H9 (cell line): ENCODE data around the gene CPNE7. TPM values are rescaled to one million over a fixed set of nuclear protein-coding genes. Genes with fewer than 3 reads are reported as not detected.

ENCODE experiments used
- DNase-seq: peaks from one replicate; pipeline ENCODE4 v3.0.0-alpha.2; 2017
- H2AFZ ChIP-seq: one replicate; pipeline ENCODE4 v1.6.1; 2013; ENCODE audit warnings: mild to moderate bottlenecking, low read length, control low read depth, moderate library complexity
- H2AK5ac ChIP-seq: 2 replicates; pipeline ENCODE4 v1.6.1; 2013; ENCODE audit warnings: low read length, control low read depth, mixed read lengths; ENCODE audit not compliant: insufficient read length
- H2BK120ac ChIP-seq: one replicate; pipeline ENCODE4 v1.6.1; 2013; ENCODE audit warnings: low read depth, mild to moderate bottlenecking, low read length, control low read depth, inconsistent platforms; ENCODE audit not compliant: poor library complexity, severe bottlenecking
- H2BK12ac ChIP-seq: 2 replicates; pipeline ENCODE4 v1.6.1; 2013; ENCODE audit warnings: low read length, control low read depth, mixed read lengths, low read depth; ENCODE audit not compliant: insufficient read length
- H2BK15ac ChIP-seq: 2 replicates; pipeline ENCODE4 v1.6.1; 2013; ENCODE audit warnings: low read depth, low read length, control low read depth
- H2BK20ac ChIP-seq: one replicate; pipeline ENCODE4 v1.6.1; 2013; ENCODE audit warnings: low read depth, mild to moderate bottlenecking, low read length, control low read depth, inconsistent platforms; ENCODE audit not compliant: poor library complexity, severe bottlenecking
- H2BK5ac ChIP-seq: 2 replicates; pipeline ENCODE4 v1.6.1; 2013; ENCODE audit warnings: low read length, control low read depth, mixed read lengths; ENCODE audit not compliant: insufficient read length
- H3K14ac ChIP-seq: 2 replicates; pipeline ENCODE4 v1.6.1; 2013; ENCODE audit warnings: low read length, control low read depth; ENCODE audit not compliant: insufficient read depth
- H3K18ac ChIP-seq: 2 replicates; pipeline ENCODE4 v1.6.1; 2013; ENCODE audit warnings: low read depth, mild to moderate bottlenecking, mixed read lengths, low read length, control low read depth; ENCODE audit not compliant: insufficient read length
- H3K23ac ChIP-seq: 2 replicates; pipeline ENCODE4 v1.6.1; 2013; ENCODE audit warnings: low read length, control low read depth, mixed read lengths, low read depth; ENCODE audit not compliant: insufficient read length
- H3K23me2 ChIP-seq: 2 replicates; pipeline ENCODE4 v1.6.1; 2013; ENCODE audit warnings: low read depth, mild to moderate bottlenecking, mixed read lengths, low read length, control low read depth; ENCODE audit not compliant: insufficient read length, poor library complexity, severe bottlenecking
- H3K27ac ChIP-seq: 2 replicates; pipeline ENCODE4 v1.5.1; 2013; ENCODE audit warnings: low read length, control low read depth, mixed read lengths, low read depth; ENCODE audit not compliant: insufficient read length
- H3K27me3 ChIP-seq: 2 replicates; pipeline ENCODE4 v1.6.1; 2013; ENCODE audit warnings: low read length, control low read depth, inconsistent platforms; ENCODE audit not compliant: insufficient read depth
- H3K4ac ChIP-seq: 2 replicates; pipeline ENCODE4 v1.6.1; 2013; ENCODE audit warnings: low read depth, mild to moderate bottlenecking, control low read depth, inconsistent platforms, low read length, moderate library complexity
- H3K4me1 ChIP-seq: 2 replicates; pipeline ENCODE4 v1.6.1; 2013; ENCODE audit warnings: low read length, control low read depth, inconsistent platforms; ENCODE audit not compliant: insufficient read depth
- H3K4me2 ChIP-seq: 2 replicates; pipeline ENCODE4 v1.6.1; 2013; ENCODE audit warnings: low read length, control low read depth, mixed read lengths; ENCODE audit not compliant: insufficient read length, insufficient read depth
- H3K56ac ChIP-seq: 2 replicates; pipeline ENCODE4 v1.6.1; 2013; ENCODE audit warnings: low read depth, mild to moderate bottlenecking, mixed read lengths, low read length, control low read depth; ENCODE audit not compliant: insufficient read length
- H3K79me1 ChIP-seq: 2 replicates; pipeline ENCODE4 v1.6.1; 2013; ENCODE audit warnings: low read depth, mild to moderate bottlenecking, moderate library complexity, low read length, control low read depth, inconsistent platforms; ENCODE audit not compliant: insufficient read depth, poor library complexity, severe bottlenecking
- H3K79me2 ChIP-seq: 2 replicates; pipeline ENCODE4 v1.6.1; 2013; ENCODE audit warnings: low read length, control low read depth, inconsistent platforms; ENCODE audit not compliant: insufficient read depth
- H3K9ac ChIP-seq: 2 replicates; pipeline ENCODE4 v1.6.1; 2013; ENCODE audit warnings: low read length, control low read depth, mixed read lengths; ENCODE audit not compliant: insufficient read length; ENCODE audit errors: extremely low read depth
- H3K9me3 ChIP-seq: one replicate; pipeline ENCODE4 v1.6.1; 2013; ENCODE audit warnings: low read depth, low read length, inconsistent platforms; ENCODE audit not compliant: control insufficient read depth
- H3T11ph ChIP-seq: one replicate; pipeline ENCODE4 v1.6.1; 2013; ENCODE audit warnings: mild to moderate bottlenecking, low read length, control low read depth, inconsistent platforms
- H4K20me1 ChIP-seq: one replicate; pipeline ENCODE4 v1.6.1; 2013; ENCODE audit not compliant: control insufficient read depth, insufficient read length, insufficient read depth
- H4K5ac ChIP-seq: 2 replicates; pipeline ENCODE4 v1.6.1; 2013; ENCODE audit warnings: low read depth, mild to moderate bottlenecking, mixed read lengths, low read length, control low read depth; ENCODE audit not compliant: insufficient read length
- H4K8ac ChIP-seq: replicated peaks from 2 replicates; pipeline ENCODE4 v1.6.1; 2013; ENCODE audit warnings: low read length, control low read depth, mixed read lengths, low read depth; ENCODE audit not compliant: insufficient read length
- H4K91ac ChIP-seq: 2 replicates; pipeline ENCODE4 v1.6.1; 2013; ENCODE audit warnings: low read depth, mild to moderate bottlenecking, moderate library complexity, mixed read lengths, low read length, control low read depth; ENCODE audit not compliant: insufficient read length
- H3K27ac Mint-ChIP-seq, 3 experiments: 2 replicates in 2 of 3; 3 replicates in 1 of 3; pipeline ENCODE4 v1.8.0; 2020 to 2021; ENCODE audit warnings: mixed read lengths in 3 of 3, mild to moderate bottlenecking in 1 of 3, moderate library complexity in 1 of 3
- H3K27me3 Mint-ChIP-seq: 2 replicates; pipeline ENCODE4 v1.8.0; 2021; ENCODE audit warnings: low read depth, mild to moderate bottlenecking, moderate library complexity, mixed read lengths
- H3K36me3 Mint-ChIP-seq, 3 experiments: 2 replicates in 2 of 3; 3 replicates in 1 of 3; pipeline ENCODE4 v1.8.0; 2020 to 2021; ENCODE audit warnings: low read depth in 3 of 3, mixed read lengths in 3 of 3; ENCODE audit not compliant: insufficient read depth in 1 of 3
- H3K4me1 Mint-ChIP-seq, 2 experiments: 2 replicates each; pipeline ENCODE4 v1.8.0; 2020; ENCODE audit warnings: mixed read lengths in 2 of 2
- H3K4me3 Mint-ChIP-seq, 2 experiments: 2 replicates in 1 of 2; 3 replicates in 1 of 2; pipeline ENCODE4 v1.8.0; 2020 to 2021; ENCODE audit warnings: mild to moderate bottlenecking in 2 of 2, mixed read lengths in 2 of 2, moderate library complexity in 1 of 2
- H3K9me3 Mint-ChIP-seq, 2 experiments: 2 replicates in 1 of 2; 3 replicates in 1 of 2; pipeline ENCODE4 v1.8.0; 2020; ENCODE audit warnings: mild to moderate bottlenecking in 2 of 2, mixed read lengths in 2 of 2, moderate library complexity in 1 of 2
- CTCF ChIP-seq: fragments of 200-600 bp; sonication (generic); conservative IDR thresholded peaks from 3 replicates; pipeline ENCODE4 v1.8.0; 2021; ENCODE audit warnings: antibody characterized with exemption, mild to moderate bottlenecking
- WGBS: extraction: QIAGEN DNeasy Blood & Tissue Kit; methylation state at CpG from one replicate; pipeline ENCODE4 v1.1.7; 2013; ENCODE audit warnings: missing lambda C conversion rate, low lambda C conversion rate, mixed read lengths; ENCODE audit not compliant: insufficient read length; ENCODE audit errors: extremely low coverage; 5-methylcytosine and 5-hydroxymethylcytosine counted together
- total RNA-seq: library from RNA; stranded (reverse); gene quantifications from 2 replicates; pipeline ENCODE4 v1.2.1, GENCODE V29; 2021

Gene CPNE7
- total RNA-seq, 1 experiment from 2014 or later, result 23.4 TPM

- no peak overlapping the region for H2BK12ac ChIP-seq
- H2BK120ac ChIP-seq, result no peak overlapping the region
- peaks cover 10% of the 10 kb centered on the region; the same call in 1 of the 2 replicates for H3K79me2 ChIP-seq
- no peak overlapping the region for H3T11ph ChIP-seq
- no peak overlapping the region for H2AFZ ChIP-seq
- WGBS, result no CpG with 5 or more reads among the region's 58 CpGs
- peaks cover 19% of the 10 kb centered on the region for H3K23me2 ChIP-seq
- H2BK20ac ChIP-seq, result no peak overlapping the region
- no peak for TF ChIP-seq CTCF
- no peak for DNase-seq
- no peak overlapping the region for H3K23ac ChIP-seq
- H3K9ac ChIP-seq, result peak overlapping the region; percentile 86
- no peak overlapping the region for H2AK5ac ChIP-seq
- H2BK5ac ChIP-seq, result no peak overlapping the region
- no peak overlapping the region for H4K8ac ChIP-seq
- no peak overlapping the region for H3K27ac ChIP-seq
- no peak overlapping the region for H3K18ac ChIP-seq
- no peaks in the 10 kb centered on the region for H3K27me3 ChIP-seq
- H3K4me3 Mint-ChIP-seq, result peak overlapping the region; percentile 96
- H3K4me1 Mint-ChIP-seq, result peaks cover 43 to 46% of the 10 kb centered on the region in 2 experiments
- no peak overlapping the region for H2BK15ac ChIP-seq
- H3K14ac ChIP-seq, result peak overlapping the region; percentile 96
- no peaks in the 10 kb centered on the region; the same call in 1 of the 2 replicates for H3K4me1 ChIP-seq
- peak overlapping the region; percentile 89 for H3K4ac ChIP-seq
- H3K4me2 ChIP-seq, result peak overlapping the region; percentile 97
- peaks cover 2% of the 10 kb centered on the region for H3K27me3 Mint-ChIP-seq
- H3K36me3 Mint-ChIP-seq, result peaks cover 26 to 54% (median 45%) of the 10 kb centered on the region in 3 experiments
- no peaks in the 10 kb centered on the region for H3K9me3 ChIP-seq
- H4K20me1 ChIP-seq, result peaks cover 4% of the 10 kb centered on the region
- no peaks in the 10 kb centered on the region; a peak in 1 of 5 replicates for H3K9me3 Mint-ChIP-seq
- H3K27ac Mint-ChIP-seq, result peak overlapping the region; percentile 92 to 96 (median 95)
- no peak overlapping the region for H4K5ac ChIP-seq
- no peak overlapping the region for H3K56ac ChIP-seq
- peak overlapping the region; percentile 97 for H4K91ac ChIP-seq
- H3K79me1 ChIP-seq, result peaks cover 6% of the 10 kb centered on the region
Measured at GRCh38 chr16:89561142-89561883, 14.2 kb upstream of the CPNE7 start.
